GM18907 (cell line): Measurements from ENCODE around the gene SLC39A11.
"Not testable (repeated sequence)": the region's sequence is repeated elsewhere in the genome, so short reads cannot be mapped to it uniquely, and the experiment has no call there.

Experiments used
- ATAC-seq: cut with Tn5 transposase; IDR thresholded peaks from one replicate; pipeline ENCODE4 v1.9.1; 2021; ENCODE audit warnings: mild to moderate bottlenecking, moderate library complexity; ENCODE audit not compliant: unreplicated experiment

Gene SLC39A11

DNA sequence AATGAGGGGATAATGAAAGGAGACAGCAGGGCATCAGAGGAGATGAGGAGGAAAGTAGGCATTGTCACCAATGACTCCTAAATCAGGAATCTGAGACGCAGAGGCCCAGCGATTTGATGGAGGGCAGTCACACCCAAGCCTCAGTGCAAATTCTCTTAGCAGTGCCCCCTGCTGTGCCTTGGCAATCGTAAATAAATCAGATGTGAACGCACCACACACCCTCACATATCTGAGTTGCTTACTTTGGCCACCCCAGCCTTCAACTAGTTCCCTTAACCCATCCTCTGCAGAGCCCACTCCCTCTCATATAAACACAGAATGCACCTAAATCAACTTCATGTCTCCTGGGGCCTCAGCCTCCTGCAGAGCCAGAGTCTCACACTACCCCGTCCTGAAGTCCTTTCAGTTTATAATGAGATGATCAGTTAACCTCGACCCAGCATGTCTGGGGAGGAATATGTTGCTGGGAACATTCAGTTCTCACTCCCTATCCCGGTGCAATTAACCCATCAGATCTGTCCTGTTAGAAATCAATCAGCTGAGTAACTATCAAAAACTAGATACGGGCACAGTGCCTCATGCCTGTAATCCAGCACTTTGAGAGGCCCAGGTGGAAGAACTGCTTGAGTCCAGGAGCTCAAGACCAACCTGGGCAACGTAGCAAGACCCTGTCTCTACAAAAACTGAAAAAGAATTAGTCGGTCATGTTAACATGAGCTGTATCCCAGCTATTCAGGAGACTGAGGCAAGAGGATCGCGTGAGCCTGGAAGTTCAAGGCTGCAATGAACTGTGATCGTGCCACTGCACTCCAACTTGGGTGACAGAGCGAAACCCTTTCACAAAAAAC is 78.4 kb downstream of the SLC39A11 start:
- no peak for ATAC-seq

DNA sequence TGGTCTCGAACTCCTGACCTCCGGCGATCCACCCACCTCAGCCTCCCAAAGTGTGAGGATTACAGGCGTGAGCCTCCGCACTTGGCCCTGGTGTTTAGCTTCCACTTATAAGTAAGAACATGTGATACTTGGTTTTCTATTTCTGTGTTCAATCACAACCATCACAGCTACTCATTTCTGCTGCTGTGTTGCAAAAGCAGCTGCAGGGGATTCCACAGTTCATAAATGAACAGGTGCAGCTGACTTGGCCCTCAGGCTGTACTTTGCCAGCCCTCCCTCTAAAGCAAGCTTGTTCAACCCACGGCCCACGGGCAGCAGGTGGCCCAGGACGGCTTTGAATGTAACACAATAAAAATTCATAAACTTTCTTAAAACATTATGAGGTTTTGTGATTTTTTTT is 79.2 kb downstream of the SLC39A11 start:
- ATAC-seq, result peak; percentile 68

DNA sequence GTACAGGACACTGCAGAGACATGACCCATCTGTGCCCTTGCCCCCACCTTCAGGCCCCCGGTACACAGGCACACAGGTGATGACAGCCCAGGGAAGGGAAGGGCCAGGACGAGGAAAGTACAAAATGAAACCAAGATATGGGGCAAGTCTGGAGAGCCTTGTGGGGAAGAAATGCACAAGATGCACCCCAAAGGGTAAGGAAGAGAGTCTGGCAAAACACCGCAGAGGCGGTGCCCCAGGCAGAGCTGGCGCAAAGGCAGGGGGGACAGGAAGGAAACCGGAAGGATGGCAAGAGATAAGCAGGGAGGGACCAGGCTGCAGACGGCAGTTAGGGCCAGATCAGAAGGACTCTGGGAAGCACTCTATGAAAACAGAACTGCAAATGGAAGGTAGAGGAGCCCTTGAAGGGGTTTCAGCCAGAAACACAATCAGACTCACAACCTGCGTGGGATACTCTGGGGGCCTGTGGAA is 81.4 kb downstream of the SLC39A11 start:
- no peak for ATAC-seq

DNA sequence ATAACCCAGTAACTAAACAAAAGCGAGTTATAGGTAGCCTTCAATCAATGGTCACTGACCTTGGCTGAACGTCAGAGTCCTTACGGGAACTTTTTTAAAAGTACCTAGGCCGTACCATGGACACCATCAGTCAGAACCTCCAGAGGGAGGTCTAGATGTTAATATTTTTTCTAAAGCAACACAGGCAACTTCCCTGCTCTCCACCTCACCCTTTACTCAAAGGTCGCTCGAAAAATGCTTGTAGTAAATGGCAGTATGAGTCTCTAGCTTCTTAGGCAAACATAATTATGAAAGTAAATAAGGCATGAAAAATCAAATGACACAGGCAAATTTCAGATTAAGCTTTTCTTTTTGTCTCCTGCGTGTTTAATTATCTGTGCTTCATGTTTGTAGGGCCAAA is 82.1 kb downstream of the SLC39A11 start:
- no peak for ATAC-seq

DNA sequence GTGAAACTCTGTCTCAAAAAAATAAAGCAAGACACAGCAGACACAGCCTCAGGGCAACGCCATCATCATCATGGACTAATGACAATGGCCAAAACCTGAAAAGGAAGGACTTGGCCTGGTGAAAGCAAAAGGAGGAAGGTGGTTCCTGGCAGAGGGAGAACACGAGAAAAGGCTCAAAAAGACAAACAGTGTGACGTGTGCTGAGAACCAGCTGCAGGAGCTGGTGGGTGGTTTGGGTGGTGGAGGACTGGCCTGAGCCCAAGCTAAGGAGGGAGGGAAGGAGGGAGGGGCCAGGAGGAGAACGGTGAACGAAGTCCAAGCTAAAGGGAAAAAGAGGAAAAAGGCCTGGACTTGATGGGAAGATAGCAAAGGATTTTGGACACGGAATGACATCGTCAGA is 85.1 kb downstream of the SLC39A11 start:
- ATAC-seq, result no peak

DNA sequence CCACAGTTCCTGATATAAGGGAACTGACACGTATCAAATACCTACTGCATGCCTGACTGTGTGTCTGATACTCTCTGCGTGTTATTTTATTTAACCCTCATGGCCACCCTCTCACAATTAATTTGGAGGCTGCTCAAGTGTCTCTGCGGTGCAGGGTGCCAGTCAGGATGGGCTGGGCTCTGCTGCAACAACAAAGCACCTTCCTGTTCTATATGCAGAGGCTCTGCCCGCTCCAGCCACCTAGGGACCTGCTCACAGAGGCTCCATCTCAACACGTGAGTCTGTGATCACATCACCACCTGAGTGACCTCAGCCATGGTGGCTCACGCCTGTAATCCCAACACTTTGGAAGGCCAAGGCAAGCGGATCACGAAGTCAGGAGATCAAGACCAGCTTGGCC is 87.1 kb downstream of the SLC39A11 start:
- ATAC-seq, result no peak

DNA sequence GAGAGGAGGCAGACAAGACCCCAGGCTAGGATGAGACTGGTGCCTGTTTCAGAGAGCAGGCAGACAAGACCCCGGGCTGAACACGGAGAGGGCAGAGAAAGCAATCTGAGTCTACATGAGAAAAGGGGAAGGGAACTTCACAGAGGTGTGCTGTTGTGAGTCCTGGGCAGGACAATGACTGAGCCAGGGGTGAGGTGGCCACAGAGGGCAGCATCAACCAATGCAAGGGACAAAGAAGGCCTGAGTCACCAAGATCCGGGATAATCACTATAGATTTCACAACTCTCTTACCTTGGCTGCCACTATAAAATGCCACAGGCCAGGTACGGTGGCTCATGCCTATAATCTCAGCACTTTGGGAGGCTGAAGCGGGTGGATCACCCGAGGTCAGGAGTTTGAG is 89.0 kb downstream of the SLC39A11 start:
- no peak for ATAC-seq

DNA sequence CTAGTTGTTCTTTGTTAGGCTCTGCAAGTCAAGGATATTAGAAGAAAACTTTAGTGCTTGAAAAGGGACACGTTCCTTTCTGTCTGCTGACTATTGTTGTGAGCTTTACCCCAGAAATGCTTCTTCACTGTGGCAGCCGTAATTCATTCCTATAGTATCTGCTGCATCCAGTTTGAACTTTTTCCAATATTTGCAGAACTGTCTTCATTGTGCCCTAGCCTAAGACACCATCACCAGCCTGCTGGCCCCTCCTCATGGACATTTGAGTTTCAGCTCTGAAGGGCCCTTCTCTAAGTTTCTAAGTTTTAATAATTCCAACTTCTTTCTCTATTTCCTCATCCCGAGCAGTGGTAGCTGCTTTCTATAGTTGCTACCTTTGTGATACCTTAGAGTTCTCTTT is 91.7 kb downstream of the SLC39A11 start:
- ATAC-seq, result no peak

DNA sequence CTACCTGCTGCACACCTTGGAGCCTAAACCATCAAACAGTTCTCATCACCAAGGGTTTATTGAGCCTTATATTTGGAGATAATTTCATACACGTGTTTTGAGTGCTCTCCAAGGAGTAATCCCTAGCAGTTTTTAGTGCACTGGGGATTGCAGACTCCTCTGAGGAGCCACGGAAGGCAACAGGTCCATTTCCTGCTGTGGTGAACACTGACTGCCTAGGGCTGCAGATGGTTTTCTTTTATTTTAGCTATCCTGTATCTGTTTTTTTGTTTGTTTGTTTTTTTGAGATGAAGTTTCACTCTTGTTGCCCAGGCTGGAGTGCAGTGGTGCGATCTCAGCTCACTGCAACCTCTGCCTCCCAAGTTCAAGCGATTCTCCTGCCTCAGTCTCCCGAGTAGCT is 93.0 kb downstream of the SLC39A11 start:
- ATAC-seq, result not testable (repeated sequence)

DNA sequence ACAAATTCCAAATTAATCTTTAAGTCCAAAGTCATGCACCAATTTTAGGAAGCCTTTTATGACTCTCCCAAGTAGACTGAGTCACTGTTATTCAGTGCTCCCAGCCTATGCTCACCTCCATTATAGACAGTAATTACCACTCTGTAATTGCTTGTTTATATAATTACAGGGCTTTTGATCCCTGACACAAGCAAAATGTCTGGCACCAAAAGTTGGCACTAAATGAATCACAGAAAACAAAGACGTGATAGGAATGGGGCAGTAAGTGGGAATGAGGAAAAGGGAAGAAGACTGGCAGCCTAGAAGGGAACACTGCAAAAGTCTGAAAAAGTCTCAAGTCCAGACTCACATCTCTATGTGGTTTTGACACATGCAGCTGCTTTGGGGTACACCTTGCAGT is 94.1 kb downstream of the SLC39A11 start:
- ATAC-seq, result no peak

DNA sequence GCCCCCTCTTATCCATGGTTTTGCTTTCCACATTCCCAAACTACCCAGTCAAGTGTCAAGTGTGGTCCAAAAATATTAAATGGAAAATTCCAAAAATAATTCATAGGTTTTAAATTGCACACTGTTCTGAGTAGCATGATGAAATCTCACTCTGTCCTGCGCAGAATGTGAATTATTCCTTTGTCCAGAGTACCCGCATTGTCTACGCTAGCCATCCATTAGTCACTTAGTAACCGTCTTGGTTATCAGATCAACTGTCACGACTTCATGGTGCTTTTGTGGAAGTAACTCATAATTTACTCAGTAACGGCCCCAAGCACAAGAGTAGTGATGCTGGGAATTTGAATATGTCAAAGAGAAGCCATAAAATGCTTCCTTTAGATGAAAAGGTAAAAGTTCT is 94.9 kb downstream of the SLC39A11 start:
- no peak for ATAC-seq

DNA sequence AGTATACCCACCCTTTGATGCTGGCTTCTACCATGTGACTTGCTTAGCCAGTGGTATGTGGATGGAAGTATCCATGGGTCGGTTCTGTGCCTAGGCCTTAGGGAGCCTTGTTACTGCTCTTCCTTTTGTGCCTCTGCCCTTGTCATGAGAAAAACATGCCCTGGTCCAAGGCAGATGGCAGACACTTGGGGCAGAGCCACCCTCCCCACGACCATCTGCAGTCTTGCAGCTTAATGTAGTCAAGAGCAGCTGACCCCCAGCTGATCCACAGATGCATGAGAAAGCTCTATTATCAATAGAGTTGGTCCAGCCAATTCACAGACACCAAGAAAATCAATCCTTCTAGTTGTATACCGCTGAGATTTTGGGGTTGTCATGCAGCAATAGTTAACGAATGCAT is 95.7 kb downstream of the SLC39A11 start:
- no peak for ATAC-seq

DNA sequence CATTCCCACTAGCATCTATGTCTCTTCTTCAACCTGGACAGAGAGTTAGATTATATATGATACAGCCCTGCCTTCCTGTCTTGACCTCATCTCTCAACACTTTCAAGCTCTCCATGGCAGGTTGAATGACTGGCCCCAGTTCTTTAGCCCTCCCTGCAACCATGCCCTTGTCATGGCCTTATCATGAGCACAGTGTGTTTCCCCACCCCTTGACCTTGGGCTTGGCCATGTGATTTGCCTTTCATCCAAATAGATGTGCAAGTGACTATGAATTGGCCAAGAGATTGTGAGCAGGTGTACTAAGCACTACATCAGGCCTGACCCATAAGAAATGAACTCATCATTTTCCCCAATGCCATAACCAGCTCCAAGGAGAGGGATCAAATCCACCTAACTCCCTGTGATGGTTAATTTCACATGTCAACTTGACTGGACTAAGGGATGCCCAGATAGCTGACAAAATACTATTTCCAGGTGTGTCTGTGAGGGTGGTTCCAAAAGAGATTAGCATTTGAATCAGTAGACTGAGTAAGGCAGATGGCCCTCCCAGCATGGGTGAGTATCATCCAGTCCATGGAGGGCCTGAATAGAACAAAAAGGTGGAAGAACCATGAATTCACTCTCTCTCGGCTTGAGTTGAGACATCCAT is 97.4 kb downstream of the SLC39A11 start:
- no peak for ATAC-seq

DNA sequence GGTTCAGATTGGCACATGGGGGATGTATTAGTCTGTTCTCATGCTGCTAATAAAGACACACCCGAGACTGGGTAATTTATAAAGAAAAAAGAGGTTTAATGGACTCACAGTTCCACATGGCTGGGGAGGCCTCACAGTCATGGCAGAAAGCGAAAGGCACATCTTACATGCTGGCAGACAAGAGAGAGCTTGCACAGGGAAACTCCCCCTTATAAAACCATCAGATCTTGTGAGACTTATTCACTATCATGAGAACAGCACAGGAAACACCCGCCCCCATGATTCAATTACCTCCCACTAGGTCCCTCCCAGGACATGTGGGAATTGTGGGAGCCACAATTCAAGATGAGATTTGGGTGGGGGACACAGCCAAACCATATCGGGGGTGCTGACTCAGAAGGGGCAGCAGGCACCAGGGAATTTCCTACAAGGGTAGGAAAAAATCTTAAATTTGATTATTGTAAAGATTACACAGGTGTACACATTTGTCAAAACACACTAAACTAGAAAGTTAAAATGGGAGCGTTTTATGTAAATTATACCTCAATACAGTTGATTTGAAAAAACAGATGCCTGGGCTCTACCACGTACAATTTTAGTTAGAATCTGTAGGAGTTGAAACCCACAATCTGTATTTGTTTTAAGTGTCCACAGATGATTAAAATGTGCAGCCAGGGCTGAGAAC is 99.6 kb downstream of the SLC39A11 start:
- peak; percentile 53 for ATAC-seq

DNA sequence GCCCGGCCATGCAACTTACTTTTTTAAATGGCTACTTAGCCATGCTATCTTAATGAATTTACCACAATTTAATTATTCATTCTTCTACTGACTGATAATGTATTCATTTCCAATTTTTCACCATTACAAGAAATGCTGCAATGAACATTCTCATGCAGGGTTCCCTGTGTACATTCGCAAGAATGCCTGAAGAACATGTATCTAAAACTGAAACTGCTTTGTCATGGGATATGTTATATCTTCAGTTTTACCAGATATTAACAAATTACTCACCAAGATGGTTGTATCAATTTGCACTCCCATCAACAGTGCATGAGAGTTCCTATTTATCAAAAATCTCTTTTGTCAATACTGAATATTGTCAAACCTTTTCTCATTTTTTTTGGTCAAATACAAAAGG is 100.8 kb downstream of the SLC39A11 start:
- ATAC-seq, result no peak

DNA sequence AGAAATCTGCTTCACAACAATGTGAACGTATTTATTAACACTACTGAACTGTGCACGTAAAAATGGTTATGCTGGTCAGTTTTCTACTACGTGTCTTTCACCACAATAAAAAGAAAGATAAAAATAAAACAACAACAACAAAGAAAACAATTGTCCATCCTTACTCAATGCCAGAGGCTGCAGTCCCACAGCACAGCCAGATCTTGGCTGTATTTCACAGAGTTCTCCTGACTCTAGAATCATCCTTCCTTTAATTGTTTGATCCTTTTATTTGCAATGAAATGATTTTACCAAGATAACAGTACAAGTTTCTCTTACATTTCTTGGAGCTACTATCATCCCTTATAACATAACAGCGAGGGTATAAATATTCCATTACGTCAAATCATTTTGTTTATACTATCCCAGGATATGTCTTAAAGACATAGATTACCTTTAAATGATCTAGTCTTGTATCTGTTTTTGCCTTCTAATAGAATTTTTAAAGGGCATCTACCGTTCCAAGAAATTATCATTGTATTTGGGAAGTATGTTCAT is 103.3 kb downstream of the SLC39A11 start:
- no peak for ATAC-seq

DNA sequence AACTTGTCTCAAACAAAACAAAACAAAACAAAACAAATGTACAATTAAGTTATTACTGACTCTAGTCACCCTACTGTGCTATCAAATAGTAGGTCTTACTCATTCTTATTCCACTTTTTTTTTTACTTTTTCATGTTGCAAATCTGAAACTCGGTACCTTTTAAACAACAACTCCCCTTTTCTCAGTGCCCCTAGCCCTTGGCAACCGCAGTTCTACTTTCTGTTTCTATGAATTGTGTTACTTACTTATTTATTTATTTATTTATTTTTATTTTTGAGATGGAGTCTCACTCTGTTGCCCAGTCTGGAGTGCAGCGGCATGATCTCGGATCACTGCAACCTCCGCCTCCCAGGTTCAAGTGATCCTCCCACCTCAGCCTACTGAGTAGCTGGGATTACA is 104.0 kb downstream of the SLC39A11 start:
- ATAC-seq, result no peak

DNA sequence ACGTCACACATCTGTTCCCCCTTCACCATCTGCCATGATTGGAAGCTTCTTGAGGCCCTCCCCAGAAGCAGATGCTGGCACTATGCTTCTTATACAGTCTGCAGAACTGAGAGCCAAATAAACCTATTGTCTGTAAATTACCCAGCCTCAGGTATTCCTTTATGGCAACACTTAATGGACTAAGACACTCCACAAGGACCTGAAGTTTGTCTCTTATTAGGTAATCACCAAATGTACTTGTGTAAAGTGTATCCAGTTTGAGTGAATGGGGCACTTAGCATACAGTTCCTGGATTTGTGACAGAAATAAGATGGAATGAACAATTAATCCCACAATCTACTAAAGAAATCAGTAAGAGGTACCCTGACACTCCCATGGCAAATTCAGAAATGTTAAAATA is 105.3 kb downstream of the SLC39A11 start:
- ATAC-seq, result no peak

DNA sequence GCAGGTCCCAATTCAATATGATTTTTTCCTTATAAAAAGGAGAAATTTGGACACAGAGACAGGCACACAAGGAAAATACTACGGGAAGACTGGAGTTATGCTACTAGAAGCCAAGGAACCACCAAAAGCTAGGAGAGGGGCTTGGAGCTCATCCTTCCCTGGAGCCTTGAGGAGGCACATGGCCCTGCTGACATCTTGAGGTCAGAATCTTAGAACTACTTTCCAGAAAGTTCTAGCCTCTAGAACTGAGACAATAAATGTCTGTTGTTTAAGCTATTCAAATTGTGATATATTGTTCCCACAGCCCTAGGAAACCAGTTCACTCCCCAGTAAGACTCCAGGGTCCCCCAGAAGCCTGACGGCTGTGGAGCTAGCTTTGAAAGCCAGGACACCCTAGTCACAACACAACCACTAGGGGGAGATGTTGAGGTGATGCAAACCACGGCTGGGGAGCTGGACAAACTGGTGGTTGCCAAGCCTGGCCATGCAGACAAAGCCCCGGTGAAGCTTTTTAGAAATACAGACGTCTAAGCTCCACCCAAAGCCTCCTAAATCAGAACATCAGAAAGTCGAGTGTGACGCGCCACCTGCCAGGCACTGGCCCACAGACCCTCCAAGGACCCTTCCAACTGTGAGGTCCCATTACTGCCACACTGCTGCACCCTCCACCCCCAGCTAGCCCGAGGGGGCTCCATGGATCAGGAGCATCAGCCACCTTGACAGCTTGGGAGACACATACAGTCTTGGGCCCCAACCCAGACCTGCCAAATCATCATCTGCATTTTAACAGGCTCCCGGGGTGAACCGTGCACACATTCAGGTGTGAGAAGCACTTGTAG is 106.4 kb downstream of the SLC39A11 start:
- peak; percentile 82 for ATAC-seq

DNA sequence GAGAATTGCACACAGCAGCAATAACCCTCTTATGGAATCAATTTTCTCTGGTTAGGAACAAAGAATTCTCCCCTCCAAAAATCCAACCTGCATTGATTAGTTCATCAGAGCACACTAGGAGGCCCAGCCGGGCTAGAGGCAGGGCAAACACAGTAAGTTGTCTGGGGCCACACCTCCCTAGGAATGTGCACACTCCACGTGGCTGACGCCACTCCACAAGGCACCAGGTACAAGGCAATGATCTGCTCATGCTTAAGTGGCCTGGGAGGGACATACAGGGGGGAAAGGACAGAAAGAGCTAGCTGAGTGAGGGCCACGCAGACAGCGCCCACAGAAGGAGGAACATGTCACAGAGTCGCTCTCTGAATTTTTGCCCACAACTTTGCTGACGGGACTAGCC is 107.6 kb downstream of the SLC39A11 start:
- ATAC-seq, result no peak
